Measurements from ENCODE around the gene SLC4A4. TPM values are rescaled to one million over a fixed set of nuclear protein-coding genes. Genes with fewer than 3 reads are reported as not detected.
"Not testable (repeated sequence)": the region's sequence is repeated elsewhere in the genome, so short reads cannot be mapped to it uniquely, and the experiment has no call there.

The SLC4A4 gene
- total RNA-seq, 4 donors from 2014 or later = 6.6 to 26.8 (median 25.3) TPM

DNA sequence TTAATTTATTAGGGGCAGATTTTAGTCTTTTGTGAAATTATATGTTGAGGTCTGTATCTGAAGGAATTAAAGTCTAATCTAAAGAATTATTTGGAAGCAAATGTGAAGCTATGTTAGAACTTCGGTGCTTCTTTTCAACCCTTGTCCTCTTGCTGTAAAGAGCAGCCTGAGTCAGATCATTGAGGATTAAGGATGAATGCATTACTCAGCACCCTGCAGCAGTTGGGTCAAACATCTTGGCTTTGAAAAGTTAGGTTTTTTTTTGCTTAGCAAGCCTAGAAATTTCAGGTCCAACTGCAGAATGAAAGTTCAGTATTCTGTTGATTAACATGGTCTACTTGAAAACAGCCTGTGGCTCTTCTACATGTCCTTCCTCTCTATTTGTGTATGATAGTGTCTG is 57.6 kb downstream of the SLC4A4 start:
- Histone ChIP-seq H3K4me3 (no peak overlapping the region), H3K4me1 (no peaks in the 10 kb centered on the region), H3K36me3 (no peaks in the 10 kb centered on the region), H3K9me3 (no peaks in the 10 kb centered on the region), H3K27me3 (no peaks in the 10 kb centered on the region), H3K27ac (no peak overlapping the region)
- DNase-seq = no peak
- TF ChIP-seq, protein P1, sequence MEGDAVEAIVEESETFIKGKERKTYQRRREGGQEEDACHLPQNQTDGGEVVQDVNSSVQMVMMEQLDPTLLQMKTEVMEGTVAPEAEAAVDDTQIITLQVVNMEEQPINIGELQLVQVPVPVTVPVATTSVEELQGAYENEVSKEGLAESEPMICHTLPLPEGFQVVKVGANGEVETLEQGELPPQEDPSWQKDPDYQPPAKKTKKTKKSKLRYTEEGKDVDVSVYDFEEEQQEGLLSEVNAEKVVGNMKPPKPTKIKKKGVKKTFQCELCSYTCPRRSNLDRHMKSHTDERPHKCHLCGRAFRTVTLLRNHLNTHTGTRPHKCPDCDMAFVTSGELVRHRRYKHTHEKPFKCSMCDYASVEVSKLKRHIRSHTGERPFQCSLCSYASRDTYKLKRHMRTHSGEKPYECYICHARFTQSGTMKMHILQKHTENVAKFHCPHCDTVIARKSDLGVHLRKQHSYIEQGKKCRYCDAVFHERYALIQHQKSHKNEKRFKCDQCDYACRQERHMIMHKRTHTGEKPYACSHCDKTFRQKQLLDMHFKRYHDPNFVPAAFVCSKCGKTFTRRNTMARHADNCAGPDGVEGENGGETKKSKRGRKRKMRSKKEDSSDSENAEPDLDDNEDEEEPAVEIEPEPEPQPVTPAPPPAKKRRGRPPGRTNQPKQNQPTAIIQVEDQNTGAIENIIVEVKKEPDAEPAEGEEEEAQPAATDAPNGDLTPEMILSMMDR (IDR thresholded peaks at IDR 0.05) = no peak
- no peak for TF ChIP-seq POLR2A (IDR thresholded peaks at IDR 0.05)

- H3K4me1 ChIP-seq = no peaks in the 10 kb centered on the region
- no peaks in the 10 kb centered on the region for H3K9me3 ChIP-seq
- no peaks in the 10 kb centered on the region for H3K27me3 ChIP-seq
- H3K4me3 ChIP-seq = no peak overlapping the region
- TF ChIP-seq, protein P1 (IDR thresholded peaks at IDR 0.05) = no peak
- no peak for TF ChIP-seq POLR2A (IDR thresholded peaks at IDR 0.05)
- H3K27ac ChIP-seq = no peak overlapping the region
- H3K36me3 ChIP-seq = no peaks in the 10 kb centered on the region
- DNase-seq = no peak
Observed at GRCh38 chr4:71400810-71401209, 62.0 kb downstream of the SLC4A4 start.

DNA sequence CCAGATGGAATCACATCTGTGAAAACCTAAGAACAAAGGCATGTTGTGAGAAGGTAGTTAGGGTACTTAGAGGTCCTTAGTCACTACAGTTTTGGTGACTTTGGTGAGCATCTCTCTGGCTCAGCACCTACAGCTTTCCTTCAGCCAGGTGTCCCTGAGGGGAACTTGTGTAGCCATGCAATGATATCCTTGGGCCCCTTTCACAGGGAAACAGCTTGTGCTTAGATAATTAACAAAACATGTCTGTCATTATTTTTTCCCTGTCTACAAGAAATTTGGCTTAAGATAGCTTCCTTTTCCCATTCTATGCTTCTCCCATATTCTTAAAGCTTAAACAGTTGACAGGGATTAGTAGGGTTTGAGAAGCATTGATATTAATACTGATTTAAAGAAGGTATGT is 63.8 kb downstream of the SLC4A4 start:
- no peak overlapping the region for H3K4me3 ChIP-seq
- no peak for DNase-seq
- no peaks in the 10 kb centered on the region for H3K4me1 ChIP-seq
- TF ChIP-seq POLR2A (IDR thresholded peaks at IDR 0.05) = no peak
- TF ChIP-seq, protein P1 (IDR thresholded peaks at IDR 0.05) = no peak
- H3K36me3 ChIP-seq = no peaks in the 10 kb centered on the region
- no peaks in the 10 kb centered on the region for H3K9me3 ChIP-seq
- no peak overlapping the region for H3K27ac ChIP-seq
- no peaks in the 10 kb centered on the region for H3K27me3 ChIP-seq

DNA sequence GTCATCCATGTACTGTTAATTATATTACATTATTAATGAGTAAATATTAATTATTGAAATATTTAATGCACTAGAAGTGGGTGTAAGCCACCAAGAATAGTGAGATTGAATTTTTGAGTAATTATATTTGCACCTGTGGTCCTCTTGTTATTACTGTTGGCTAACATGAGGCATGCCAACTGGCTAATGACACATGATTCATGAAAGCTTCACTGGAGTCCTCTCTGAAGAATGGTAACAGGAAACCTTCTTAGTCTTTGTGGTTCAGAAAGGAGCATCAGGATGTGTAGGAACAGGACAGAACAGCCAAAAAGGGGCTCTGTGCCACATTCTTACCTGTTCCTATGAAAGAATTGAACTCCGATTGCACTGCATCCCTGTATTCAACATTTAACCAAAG is 65.2 kb downstream of the SLC4A4 start:
- Histone ChIP-seq H3K9me3 (peaks cover 0 to 3% (median 0%) of the 10 kb centered on the region in 4 donors), H3K27ac (no peak overlapping the region), H3K36me3 (no peaks in the 10 kb centered on the region), H3K4me3 (no peak overlapping the region), H3K27me3 (no peaks in the 10 kb centered on the region), H3K4me1 (no peaks in the 10 kb centered on the region)
- TF ChIP-seq POLR2A (IDR thresholded peaks at IDR 0.05) = no peak
- TF ChIP-seq, protein P1 (IDR thresholded peaks at IDR 0.05) = no peak
- DNase-seq = no peak

DNA sequence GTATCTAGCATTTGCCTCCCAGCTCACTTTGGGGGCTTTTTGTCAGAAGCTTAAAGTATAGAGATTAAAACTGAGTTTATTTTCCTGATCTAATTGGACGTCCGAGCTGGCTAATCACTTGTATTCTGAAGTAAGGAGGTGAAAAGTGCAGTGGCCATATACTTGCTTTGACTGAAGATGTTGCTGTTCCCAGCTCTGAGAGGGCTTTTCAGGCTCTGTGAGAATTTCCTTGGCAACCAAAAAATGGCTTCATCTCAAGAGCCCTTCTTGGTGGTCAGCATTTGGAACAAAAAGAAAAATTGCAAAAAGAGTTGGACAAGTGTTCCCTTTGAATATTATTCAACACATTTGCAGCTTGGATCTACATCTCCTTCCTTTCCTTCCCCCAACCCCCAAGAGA is 67.0 kb downstream of the SLC4A4 start:
- Histone ChIP-seq H3K36me3 (no peaks in the 10 kb centered on the region), H3K4me1 (no peaks in the 10 kb centered on the region), H3K4me3 (no peak overlapping the region), H3K27me3 (no peaks in the 10 kb centered on the region), H3K27ac (no peak overlapping the region), H3K9me3 (peaks cover 0 to 6% (median 0%) of the 10 kb centered on the region in 4 donors)
- DNase-seq = no peak
- TF ChIP-seq POLR2A (IDR thresholded peaks at IDR 0.05) = no peak
- TF ChIP-seq, protein P1 (IDR thresholded peaks at IDR 0.05) = no peak

- Histone ChIP-seq H3K27me3 (no peaks in the 10 kb centered on the region), H3K27ac (no peak overlapping the region), H3K4me1 (no peaks in the 10 kb centered on the region), H3K4me3 (no peak overlapping the region), H3K36me3 (no peaks in the 10 kb centered on the region), H3K9me3 (peaks cover 0 to 6% (median 0%) of the 10 kb centered on the region in 4 donors)
- no peak for DNase-seq
- no peak for TF ChIP-seq POLR2A (IDR thresholded peaks at IDR 0.05)
- TF ChIP-seq, protein P1 (IDR thresholded peaks at IDR 0.05) = no peak
Observed at GRCh38 chr4:71406459-71406963, 67.7 kb downstream of the SLC4A4 start.

DNA sequence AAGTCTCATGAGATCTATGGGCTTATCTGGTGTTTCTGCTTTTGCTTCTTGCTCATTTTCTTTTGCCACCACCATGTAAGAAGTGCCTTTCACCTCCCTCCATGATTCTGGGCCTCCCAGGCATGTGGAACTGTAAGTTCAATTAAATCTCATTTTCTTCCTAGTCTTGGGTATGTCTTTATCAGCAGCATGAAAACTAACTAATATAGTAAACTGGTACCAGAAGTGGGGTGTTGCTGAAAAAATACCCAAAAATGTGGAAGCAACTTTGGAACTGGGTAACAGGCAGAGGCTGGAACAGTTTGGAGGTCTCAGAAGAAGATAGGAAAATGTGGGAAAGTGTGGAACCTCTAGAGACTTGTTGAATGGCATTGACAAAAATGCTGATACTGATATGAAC is 70.1 kb downstream of the SLC4A4 start:
- not testable (repeated sequence) for H3K9me3 ChIP-seq, DNase-seq, H3K27ac ChIP-seq, H3K4me3 ChIP-seq, H3K36me3 ChIP-seq, H3K4me1 ChIP-seq, H3K27me3 ChIP-seq

Data from Peyer's patch (tissue), 4 donors.